ENCODE data around the gene BMP3. TPM values are rescaled to one million over a fixed set of nuclear protein-coding genes. Genes with fewer than 3 reads are reported as not detected.
A peak's percentile ranks its signal among the peaks of the same experiment; 100 is the strongest.

Gene BMP3, protein sequence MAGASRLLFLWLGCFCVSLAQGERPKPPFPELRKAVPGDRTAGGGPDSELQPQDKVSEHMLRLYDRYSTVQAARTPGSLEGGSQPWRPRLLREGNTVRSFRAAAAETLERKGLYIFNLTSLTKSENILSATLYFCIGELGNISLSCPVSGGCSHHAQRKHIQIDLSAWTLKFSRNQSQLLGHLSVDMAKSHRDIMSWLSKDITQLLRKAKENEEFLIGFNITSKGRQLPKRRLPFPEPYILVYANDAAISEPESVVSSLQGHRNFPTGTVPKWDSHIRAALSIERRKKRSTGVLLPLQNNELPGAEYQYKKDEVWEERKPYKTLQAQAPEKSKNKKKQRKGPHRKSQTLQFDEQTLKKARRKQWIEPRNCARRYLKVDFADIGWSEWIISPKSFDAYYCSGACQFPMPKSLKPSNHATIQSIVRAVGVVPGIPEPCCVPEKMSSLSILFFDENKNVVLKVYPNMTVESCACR
- total RNA-seq (10 to 100 TPM in 1 of 2 donors, 1 to 10 TPM in 1; 8.9 to 10.5 TPM), polyA plus RNA-seq (ENCODE audit: insufficient read length in 6 of 6) (10 to 100 TPM; 53.2 to 92.0 (median 82.2) TPM)
- long read RNA-seq, donor 1, full-length matches to known transcripts: 18 of 276 reads
- long read RNA-seq, donor 1, partial matches to known transcripts: 258 of 276 reads
- long read RNA-seq, donor 1, other reads (novel, unspliced or antisense): 0 of 276 reads
- long read RNA-seq, donor 2, full-length matches to known transcripts: 12 of 18 reads
- long read RNA-seq, donor 2, partial matches to known transcripts: 6 of 18 reads
- long read RNA-seq, donor 2, other reads (novel, unspliced or antisense): 0 of 18 reads
- long read RNA-seq, donor 3, full-length matches to known transcripts: 8 of 8 reads
- long read RNA-seq, donor 3, partial matches to known transcripts: 0 of 8 reads
- long read RNA-seq, donor 3, other reads (novel, unspliced or antisense): 0 of 8 reads
- long read RNA-seq, donor 4, full-length matches to known transcripts: 1 of 1 reads
- long read RNA-seq, donor 4, partial matches to known transcripts: 0 of 1 reads
- long read RNA-seq, donor 4, other reads (novel, unspliced or antisense): 0 of 1 reads
- long read RNA-seq, donor 5, full-length matches to known transcripts: 24 of 46 reads
- long read RNA-seq, donor 5, partial matches to known transcripts: 22 of 46 reads
- long read RNA-seq, donor 5, other reads (novel, unspliced or antisense): 0 of 46 reads
- long read RNA-seq, donor 6, full-length matches to known transcripts: 6 of 11 reads
- long read RNA-seq, donor 6, partial matches to known transcripts: 5 of 11 reads
- long read RNA-seq, donor 6, other reads (novel, unspliced or antisense): 0 of 11 reads
- long read RNA-seq, donor 7, full-length matches to known transcripts: 9 of 9 reads
- long read RNA-seq, donor 7, partial matches to known transcripts: 0 of 9 reads
- long read RNA-seq, donor 7, other reads (novel, unspliced or antisense): 0 of 9 reads
- long read RNA-seq, donor 8, full-length matches to known transcripts: 35 of 50 reads
- long read RNA-seq, donor 8, partial matches to known transcripts: 15 of 50 reads
- long read RNA-seq, donor 8, other reads (novel, unspliced or antisense): 0 of 50 reads
- long read RNA-seq, donor 9: 0 reads
- long read RNA-seq, donor 10, partial matches to known transcripts: 2 of 5 reads
- long read RNA-seq, donor 10, other reads (novel, unspliced or antisense): 3 of 5 reads
- long read RNA-seq, donor 11, partial matches to known transcripts: 9 of 9 reads
- long read RNA-seq, donor 11, other reads (novel, unspliced or antisense): 0 of 9 reads
- long read RNA-seq, donor 12, full-length matches to known transcripts: 13 of 29 reads
- long read RNA-seq, donor 12, partial matches to known transcripts: 16 of 29 reads
- long read RNA-seq, donor 12, other reads (novel, unspliced or antisense): 0 of 29 reads

DNA sequence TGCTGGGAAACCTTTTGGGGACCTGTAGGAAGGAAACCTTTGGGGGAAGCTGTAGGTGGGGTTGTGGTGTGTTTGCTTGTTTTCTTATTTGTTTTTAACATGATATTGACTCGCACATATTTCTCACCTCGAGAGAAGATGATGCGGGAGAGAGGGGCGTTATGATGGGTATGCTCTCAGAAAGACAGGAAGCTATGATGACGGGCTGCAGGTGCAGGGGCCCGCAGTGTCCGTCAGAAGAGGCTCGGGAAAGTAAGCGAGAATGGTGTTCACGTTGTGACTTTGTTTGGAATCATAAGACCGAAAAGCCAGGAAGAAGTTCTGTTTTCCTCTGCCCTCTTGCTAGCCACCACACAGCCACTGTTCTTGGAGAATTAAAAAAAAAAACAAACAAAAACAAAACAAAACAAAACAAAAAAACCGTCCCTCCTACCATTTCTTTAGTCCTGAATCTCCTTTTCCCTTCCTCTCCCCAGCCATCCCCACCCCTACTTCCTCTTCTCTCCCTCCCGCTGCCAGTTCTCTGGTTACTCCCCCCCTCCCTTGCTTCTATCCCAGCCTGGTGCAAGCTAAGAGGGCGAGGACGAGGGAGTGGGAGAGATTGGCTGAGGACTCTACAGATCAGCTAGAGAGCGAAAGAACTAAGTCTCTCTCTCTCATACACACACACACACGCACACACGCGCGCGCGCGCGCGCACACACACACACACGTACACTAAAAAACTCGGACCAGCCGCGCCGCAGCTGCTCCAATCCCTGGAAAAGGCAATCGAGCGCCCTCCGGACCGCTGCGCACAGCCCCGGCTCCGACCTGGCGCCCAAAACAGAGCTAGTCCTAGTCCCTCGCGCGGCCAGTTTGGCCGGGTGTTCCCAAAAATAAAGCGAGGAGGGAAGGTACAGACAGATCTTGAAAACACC, at the start of gene BMP3:
Gene BMP3 (plus strand): TSS at position 648 of the 920 bp plus-strand sequence. CDS start 577 bp downstream, outside the sequence.
- H3K4me3 ChIP-seq: peak within 1 kb of the TSS; percentile 37 to 38
- no peaks in the 10 kb centered on the region for H3K36me3 ChIP-seq
- ATAC-seq: peak; percentile 78
- peak within 1 kb of the TSS; percentile 31 to 74 for H3K27ac ChIP-seq
- TF ChIP-seq, protein P1, sequence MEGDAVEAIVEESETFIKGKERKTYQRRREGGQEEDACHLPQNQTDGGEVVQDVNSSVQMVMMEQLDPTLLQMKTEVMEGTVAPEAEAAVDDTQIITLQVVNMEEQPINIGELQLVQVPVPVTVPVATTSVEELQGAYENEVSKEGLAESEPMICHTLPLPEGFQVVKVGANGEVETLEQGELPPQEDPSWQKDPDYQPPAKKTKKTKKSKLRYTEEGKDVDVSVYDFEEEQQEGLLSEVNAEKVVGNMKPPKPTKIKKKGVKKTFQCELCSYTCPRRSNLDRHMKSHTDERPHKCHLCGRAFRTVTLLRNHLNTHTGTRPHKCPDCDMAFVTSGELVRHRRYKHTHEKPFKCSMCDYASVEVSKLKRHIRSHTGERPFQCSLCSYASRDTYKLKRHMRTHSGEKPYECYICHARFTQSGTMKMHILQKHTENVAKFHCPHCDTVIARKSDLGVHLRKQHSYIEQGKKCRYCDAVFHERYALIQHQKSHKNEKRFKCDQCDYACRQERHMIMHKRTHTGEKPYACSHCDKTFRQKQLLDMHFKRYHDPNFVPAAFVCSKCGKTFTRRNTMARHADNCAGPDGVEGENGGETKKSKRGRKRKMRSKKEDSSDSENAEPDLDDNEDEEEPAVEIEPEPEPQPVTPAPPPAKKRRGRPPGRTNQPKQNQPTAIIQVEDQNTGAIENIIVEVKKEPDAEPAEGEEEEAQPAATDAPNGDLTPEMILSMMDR (IDR thresholded peaks at IDR 0.05): no peak
- peaks cover 12 to 60% of the 10 kb centered on the region in 2 donors for H3K27me3 ChIP-seq
- intact Hi-C loops (cut with DNase I): no loop called here
- H3K4me1 ChIP-seq: peaks cover 3 to 10% of the 10 kb centered on the region in 2 donors
- DNase-seq: peak; percentile 45 to 79 (median 60)
- no peaks in the 10 kb centered on the region for H3K9me3 ChIP-seq

DNA sequence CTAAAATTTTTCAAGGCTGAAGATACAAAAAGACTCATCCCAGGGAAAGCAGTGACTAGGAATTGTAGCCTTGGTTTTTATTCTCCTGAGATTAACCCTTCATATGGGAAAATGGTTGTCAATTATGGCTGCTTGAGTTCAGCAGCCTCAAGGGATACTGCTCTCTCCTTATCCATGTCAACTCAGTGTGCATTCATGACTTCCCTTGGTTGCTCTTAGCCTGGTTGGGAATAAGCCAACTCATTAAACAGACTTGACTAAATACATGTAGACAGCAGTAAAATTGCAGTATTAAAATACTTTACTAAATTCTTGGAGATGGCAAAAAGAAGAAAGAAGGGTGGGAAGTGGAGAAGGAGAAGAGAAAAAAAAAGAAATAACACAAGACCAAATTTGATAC, 44.5 kb upstream of the BMP3 start:
- Histone ChIP-seq H3K27me3 (no peaks in the 10 kb centered on the region), H3K27ac (no peak overlapping the region), H3K9me3 (no peaks in the 10 kb centered on the region), H3K4me3 (no peak overlapping the region), H3K4me1 (no peaks in the 10 kb centered on the region), H3K36me3 (no peaks in the 10 kb centered on the region)
- intact Hi-C loops (cut with DNase I): no loop called here
- TF ChIP-seq, protein P1 (IDR thresholded peaks at IDR 0.05): no peak
- DNase-seq (no peak), ATAC-seq (no peak)

DNA sequence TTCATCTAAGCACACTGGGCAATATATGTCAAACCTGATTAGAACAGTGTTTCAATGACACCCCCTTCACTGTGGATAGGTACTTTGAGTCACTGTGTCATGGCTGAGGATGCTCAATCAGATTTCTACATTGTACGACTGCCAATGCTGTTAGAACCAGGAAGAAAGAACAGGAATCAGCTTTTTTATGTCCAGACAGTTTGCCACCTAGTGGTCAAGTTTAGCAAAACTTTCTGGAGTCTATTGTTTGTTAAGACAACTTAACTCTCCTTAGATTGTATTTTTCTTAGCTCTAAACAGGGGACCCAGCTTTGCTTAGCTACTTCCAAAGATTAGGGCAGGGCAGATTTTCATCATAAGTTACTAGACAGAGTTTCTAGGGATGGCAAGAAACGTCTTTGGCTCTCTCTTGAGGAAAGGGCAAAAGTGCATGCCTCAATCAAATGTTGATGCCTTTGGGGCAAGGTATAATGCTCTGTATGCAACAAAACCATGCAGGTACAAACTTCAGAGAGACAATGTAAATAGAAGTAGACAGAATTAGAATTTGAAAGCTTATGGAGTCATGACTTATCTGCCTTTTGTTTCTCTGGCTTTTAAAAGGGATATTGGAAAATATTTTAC, 40.5 kb upstream of the BMP3 start:
- Histone ChIP-seq H3K27ac (no peak overlapping the region), H3K9me3 (no peaks in the 10 kb centered on the region), H3K27me3 (no peaks in the 10 kb centered on the region), H3K4me1 (no peaks in the 10 kb centered on the region), H3K4me3 (no peak overlapping the region), H3K36me3 (no peaks in the 10 kb centered on the region)
- DNase-seq: peak in 2 of 4 donors; percentile 47 to 68
- intact Hi-C loops (cut with DNase I): no loop called here
- TF ChIP-seq, protein P1 (IDR thresholded peaks at IDR 0.05): peak; percentile 35 to 56
- peak; percentile 78 for ATAC-seq

All from left lung (tissue), 14 donors.